Activated CD4-positive, CD25-positive, alpha-beta regulatory T cell treated with anti-CD3 and anti-CD28 coated beads, Interleukin-2, amount 50 U/mL, for 24 hours (primary cell): ENCODE data around the gene NPAS4.
"Not testable (repeated sequence)": the region's sequence is repeated elsewhere in the genome, so short reads cannot be mapped to it uniquely, and the experiment has no call there.

Source experiments
- ATAC-seq, 2 donors: fragments of 150-1000 bp; cut with Tn5 transposase; one replicate each; pipeline ENCODE4 v1.10.0; 2021; ENCODE audit warnings: mild to moderate bottlenecking in 1 of 2, moderate library complexity in 1 of 2

Gene NPAS4

DNA sequence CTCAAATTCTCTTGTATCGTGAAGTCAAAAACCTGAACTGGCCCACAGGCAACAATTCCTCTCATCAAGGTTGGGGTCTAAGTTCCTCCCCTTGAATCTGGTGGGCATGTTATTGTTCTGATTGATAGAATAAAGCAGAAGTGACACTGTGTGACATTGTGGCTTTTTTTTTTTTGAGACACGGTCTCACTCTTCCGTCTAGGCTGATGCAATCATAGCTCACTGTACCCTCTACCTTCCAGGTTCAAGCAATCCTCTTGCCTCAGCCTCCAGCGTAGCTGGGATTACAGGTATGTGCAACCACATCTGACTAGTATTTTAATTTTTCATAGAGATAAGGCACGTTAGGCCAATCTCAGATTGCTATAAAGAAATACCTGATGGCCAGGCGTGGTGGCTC lies 37.0 kb downstream of the NPAS4 start:
- no peak for ATAC-seq

DNA sequence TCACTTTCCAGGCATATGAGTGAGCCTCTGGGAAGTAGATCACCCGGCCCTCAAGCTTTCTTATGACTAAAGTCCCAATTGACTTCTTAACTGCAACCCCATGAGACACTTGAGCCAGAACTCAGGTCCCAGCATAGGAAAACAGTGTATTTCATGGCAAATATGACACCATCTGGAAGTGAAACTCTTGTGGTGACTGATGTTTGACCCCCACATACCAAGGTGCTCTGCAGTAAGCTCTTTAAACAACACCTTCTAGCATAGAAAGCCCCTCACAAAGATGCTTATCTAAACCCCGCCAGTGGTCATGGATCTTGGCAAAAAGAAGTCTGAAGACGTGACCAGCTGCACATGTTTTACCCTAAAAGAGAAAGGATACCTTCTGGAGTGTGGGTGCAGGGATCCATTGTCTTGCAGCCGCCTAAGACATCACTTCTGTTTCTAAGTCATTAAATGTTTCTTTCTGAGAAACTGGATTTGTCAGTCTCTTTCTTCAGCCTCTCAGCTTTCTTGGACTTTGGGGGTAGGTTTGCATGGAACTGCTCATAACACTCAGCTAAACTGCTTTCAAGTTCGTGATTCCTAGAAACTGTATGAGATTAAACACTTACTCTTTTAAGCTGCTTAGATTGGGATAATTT lies 38.4 kb downstream of the NPAS4 start:
- no peak for ATAC-seq

DNA sequence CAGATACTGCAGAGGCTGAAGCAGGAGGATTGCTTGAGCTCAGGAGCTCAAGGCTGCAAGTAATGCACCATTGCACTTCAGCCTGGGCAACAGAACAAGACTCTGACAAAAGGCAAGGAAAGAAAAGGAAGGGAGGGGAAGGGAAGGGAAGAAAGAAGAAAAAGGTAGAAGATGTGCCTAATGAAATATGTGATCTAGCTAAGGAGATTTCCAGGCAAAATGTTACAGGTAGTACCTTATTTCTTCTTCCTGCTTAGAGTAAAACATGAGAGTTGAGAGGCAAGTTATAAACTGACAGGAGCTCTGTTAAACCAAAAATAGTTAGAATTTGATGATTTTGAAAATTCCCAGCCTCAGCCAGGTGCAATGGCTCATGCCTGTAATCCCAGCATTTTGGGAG lies 41.2 kb downstream of the NPAS4 start:
- no peak for ATAC-seq

DNA sequence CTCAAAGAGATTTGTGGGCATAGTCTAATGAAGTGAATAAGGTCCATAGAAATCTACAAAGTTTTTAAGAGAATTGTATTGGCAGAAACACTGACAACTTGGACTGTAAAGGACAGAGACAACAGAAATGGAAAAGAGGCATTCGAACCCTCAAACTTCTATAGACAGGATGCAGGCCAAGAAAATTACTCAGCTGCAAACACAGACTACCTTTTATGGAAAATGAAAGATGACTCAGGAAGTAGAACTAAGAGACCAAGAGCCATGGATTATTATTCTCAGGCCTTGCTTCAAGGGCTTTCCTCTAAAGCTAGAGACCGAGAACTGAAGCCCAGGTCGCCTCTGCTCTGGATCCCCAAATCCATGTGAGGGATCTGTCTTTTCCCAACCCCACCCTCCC lies 42.1 kb downstream of the NPAS4 start:
- no peak for ATAC-seq

DNA sequence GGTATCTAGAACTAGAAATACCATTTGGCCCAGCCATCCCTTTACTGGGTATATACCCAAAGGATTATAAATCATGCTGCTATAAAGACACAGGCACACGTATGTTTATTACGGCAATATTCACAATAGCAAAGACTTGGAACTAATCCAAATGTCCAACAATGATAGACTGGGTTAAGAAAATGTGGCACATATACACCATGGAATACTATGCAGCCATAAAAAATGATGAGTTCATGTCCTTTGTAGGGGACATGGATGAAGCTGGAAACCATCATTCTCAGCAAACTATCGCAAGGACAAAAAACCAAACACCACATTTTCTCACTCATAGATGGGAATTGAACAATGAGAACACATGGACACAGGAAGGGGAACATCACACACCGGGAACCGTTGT lies 43.3 kb downstream of the NPAS4 start:
- ATAC-seq = not testable (repeated sequence)

DNA sequence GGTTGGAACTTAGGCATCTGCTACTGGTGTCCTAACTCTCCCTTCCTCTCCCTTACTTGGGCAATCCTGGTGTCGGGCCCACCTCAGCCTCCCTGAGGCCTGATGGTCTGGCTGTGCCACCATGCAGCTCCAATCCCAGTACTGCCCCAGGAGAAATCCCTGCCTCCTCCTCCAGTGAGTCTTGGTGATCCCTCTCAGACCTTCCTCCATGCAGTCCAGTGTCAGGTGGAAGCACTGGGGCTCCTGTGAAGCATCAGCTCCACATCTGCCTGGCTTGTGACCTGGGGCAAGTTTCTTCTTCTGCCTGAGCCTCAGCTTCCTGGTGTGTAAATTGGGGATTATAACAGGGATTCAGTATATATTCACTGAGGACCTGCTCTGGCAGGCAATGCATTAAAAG lies 44.1 kb downstream of the NPAS4 start:
- no peak for ATAC-seq

DNA sequence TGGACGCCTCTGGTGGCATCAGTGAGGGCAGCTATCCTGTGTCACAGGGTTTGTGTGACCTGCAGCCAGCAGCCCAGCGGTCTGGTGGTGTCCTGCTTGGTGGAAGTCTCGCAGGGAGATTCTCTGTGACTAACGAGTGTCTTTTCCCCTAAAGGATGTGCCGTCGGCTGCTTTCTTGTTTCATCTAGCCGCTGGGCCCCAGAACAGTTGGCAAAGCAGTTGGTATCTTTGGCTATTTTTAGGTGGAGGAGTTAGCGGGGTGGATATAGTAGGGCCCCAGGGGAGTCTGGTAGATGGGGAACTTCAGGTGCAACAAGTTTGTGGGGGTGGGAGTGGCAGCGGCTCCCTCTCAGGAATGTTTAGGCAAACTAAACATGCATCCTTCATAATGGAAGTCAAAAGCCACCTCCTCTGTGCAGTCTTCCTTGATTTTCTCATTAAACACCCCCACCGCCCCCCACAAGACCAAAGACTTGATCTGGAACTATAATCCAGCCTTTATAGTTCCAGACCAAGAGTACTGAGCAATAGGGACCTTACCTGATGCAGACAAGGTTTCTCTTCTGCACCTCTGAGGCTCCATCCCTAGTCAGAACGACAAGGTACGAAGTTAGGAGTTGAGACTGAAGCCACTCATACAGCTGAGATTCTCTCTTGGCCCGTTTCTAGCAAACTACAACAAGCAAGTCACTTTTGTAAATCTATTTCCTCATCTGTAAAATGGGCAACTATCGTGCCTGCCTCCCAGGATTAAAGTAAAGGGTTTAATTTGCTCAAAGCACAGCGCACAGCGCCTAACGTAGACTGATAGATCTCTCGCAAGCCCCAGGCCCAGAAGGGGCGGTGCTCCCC lies 44.8 kb downstream of the NPAS4 start:
- ATAC-seq = no peak

DNA sequence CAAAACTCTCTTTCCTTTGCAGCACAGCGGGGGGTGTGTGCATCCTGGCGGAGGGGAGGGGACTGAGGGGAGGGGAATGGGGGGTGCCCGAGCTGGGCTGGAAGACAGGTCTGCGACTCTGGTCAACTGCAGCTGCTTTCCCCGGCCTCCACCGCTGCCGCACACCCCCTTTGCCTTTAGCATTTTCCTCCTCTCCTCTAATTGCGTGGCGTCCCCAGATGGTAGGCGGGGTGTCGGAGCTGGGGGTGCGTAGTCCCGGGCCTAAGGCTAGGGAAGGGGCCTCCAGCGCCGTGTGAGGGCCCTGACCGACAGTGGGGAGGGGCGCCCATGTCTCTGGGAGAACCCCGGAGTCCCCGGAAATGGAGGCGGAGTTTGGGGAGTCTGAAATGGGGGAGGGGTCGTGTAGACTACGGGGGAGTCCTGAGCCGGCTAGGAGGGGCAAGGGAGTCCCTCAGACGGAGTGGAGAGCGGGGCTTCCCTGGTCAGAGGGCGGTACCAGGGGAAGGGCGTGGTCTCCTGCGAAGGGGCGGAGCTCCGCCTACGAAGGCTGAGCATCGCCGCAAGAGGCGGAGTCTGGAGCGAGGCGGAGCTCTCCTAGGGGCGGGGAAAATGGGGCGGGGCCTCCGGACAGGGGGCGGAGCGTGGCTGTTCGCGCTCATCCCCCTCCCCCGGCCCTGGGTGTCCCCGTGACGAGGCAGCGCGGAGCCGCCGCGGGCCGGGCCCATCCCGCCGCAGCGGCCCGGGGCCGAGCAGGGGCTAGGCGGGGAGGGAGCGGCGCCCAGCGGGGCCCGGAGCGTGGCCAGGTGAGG lies 45.6 kb downstream of the NPAS4 start, which contains the start of gene PELI3:
PELI3 (plus strand) TSS at position 681 of the 809 bp plus-strand sequence. CDS start 1,224 bp downstream, outside the sequence.
- peak; percentile 79 to 90 for ATAC-seq

DNA sequence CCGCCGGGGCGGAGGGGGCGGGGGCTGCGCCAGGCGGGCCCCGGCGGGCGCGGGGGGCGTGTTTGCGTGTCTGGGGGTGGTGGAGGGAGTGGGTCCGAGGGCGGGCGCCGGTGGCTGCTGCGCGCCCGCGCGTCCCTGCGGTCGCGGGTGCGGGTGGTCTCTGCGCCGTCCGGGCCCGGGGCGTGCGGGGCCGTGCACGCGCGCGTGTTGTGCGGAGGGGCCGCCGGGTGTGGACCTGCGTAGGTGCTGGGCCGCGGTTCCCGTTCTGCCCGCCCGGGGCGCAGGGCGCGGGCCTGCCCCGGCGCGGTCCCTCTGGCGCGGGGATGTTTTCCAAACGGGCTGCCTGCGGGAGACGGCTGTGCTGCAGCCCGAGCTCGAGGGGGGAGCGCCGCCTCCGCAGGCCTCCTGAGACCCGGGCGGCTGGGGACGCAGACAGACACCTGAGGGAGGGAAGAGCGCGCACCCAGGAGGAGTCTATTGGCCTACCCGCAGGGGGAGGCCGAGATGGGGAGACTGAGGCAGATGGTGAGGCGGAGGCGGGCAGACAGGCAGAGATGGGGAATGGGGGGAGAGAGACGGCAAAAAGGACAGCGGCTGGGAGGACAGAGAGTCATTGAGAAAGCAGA lies 46.3 kb downstream of the NPAS4 start:
- ATAC-seq = peak; percentile 59 to 65

DNA sequence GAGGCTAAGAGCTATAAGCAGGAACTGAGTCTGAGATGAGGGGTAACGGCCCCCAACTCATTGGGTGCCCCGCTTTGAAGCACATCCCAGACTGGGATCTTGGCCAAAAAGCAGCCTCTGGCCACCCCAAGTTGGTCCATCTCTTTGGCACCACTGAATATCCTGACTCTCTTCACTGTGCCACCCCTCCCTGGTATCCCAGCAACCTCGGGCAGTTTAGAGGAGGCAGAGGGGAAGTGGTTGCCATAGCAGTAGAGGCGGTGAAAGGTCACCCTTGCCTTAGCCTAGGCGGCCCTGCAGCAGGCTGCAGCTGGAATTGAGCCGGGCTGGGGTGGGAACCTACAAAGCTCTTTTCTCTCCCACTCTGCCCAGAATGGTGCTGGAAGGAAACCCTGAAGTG lies 46.9 kb downstream of the NPAS4 start:
- no peak for ATAC-seq

DNA sequence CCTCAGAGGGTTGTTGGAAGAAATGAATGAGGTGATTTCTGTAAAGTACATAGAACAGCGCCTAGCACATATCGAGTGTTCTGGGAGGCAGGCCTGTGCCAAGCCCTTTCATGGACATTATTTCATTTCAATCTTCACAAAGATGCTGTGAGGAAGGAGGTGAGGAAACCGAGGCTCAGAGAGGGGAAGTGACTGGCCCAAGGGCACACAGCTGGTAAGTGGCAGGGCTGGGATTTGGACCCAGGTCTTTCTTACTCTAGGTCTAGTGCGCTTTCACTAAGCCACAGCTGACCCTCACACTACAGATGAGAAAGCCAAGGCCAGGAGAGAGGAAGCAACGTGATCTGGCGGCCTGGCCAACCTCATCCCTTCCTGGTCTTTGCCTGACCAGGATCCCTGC lies 47.9 kb downstream of the NPAS4 start:
- no peak for ATAC-seq

DNA sequence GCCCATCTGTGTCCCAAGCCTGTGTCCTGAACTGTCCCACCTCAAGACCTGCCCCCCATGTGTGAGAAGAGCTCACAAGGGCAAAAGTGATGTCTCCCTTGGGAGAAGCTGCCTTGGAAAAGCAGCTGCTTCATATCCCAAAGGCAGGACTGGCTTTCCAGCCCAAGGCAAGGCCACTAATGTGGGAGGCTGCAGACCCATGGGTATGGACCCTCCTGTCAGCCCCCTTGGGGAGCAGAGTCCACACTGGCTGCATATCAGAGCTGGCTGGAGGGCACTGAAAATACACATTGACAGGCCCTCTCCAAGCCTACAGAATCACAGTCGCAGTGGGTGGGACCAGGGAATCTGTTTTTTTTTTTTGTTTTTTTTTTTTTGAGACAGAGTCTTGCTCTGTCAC lies 48.6 kb downstream of the NPAS4 start:
- no peak for ATAC-seq

DNA sequence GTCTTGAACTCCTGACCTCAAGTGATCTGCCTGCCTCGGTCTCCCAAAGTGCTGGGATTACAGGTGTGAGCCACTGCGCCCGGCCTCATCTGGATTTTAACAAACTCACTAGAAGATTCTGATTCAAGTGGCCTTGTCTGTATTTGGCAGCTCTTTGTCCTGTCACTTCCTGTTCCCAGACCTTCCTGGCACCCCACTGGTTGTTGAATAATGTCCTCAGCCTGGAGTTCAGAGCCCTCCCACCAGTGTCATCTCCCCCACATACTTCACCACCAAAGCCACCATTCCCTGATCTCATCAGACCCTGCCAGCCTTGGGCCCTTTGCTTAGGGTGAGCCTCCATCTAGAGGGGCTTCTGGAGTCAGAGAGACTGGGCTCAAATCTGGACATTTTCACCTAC lies 49.2 kb downstream of the NPAS4 start:
- ATAC-seq = no peak

DNA sequence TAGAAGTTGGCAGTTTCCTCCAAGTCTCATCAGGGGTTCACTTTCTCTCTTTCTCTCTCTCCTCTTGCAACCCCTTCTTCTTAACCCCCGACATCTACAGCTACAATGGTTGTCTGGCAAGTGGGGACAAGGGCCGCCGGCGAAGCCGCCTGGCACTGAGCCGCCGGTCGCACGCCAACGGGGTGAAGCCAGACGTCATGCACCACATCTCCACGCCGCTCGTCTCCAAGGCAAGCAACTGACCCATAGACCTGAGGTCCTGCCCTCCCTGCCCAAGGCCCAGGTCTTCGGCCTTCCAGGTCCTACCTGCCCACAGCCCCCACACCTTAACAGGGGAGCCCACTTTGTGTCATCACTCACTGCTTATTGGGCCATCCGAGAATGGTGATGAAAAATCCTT lies 50.3 kb downstream of the NPAS4 start:
- ATAC-seq = no peak

DNA sequence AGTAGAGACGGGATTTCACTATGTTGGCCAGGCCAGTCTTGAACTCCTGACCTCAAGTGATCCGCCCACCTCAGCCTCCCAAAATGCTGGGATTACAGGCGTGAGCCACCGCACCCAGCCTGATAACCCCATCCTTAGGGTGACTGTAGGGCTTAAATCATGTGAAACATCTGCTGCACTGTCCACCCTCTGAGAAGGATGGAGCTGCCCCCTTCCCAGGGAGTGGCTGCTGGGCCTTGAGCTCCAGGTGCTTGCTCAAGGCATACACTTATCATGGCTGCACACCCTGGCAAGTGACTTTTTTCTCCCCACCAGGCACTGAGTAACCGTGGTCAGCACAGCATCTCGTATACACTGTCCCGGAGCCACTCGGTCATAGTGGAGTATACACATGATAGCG lies 51.2 kb downstream of the NPAS4 start:
- no peak for ATAC-seq

DNA sequence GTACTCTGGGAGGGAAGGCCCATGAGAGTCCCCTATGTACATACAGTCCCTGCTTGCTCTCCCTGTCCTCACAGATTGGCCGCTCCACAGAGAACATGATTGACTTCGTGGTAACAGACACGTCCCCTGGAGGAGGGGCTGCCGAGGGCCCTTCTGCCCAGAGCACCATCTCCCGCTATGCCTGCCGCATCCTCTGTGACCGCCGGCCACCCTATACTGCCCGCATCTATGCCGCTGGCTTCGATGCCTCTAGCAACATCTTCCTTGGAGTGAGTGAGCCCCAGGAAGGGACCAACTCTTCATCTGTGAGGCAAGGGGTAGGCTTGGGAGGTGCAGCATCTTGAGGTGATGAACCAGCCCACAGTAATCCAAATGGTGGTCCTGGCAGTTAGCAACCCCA lies 52.3 kb downstream of the NPAS4 start:
- ATAC-seq = no peak

DNA sequence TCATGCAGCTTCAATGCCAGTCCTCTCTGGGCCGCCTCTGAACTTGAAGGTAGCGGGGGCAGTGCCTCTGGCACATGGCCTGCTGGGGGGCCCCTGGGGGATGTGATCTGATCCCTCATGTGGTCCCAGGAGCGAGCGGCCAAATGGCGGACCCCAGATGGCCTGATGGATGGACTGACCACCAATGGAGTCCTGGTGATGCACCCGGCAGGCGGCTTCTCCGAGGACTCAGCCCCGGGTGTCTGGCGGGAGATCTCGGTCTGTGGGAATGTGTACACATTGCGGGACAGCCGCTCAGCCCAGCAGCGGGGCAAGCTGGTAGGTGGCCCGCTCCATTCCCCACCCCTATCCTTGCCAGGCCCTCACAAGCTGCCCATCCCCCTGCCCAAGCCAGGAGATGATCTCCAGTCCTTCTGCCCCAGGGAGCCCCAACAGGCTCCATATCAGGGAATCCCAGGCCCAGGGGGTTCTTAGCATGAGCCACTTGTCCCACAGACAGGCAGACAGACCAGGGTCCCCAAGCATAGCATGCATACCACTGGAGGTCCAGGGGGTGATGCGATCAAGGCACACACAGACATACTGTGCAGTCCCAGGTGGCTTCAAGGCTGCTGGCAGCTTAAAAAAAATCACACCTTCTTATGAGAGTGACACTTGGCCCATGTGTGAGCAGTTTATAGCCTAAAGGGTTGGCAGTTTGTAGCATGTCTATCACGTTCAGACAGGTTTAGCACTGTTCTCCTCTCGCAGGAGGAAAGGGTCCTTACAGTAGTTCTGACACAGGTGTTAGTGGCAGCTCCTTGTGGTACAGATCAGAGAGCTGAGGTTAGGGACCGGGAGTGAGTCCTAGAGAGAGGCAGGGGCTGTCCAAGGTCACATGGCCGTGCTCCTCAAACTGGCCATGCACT lies 53.0 kb downstream of the NPAS4 start:
- ATAC-seq = no peak

DNA sequence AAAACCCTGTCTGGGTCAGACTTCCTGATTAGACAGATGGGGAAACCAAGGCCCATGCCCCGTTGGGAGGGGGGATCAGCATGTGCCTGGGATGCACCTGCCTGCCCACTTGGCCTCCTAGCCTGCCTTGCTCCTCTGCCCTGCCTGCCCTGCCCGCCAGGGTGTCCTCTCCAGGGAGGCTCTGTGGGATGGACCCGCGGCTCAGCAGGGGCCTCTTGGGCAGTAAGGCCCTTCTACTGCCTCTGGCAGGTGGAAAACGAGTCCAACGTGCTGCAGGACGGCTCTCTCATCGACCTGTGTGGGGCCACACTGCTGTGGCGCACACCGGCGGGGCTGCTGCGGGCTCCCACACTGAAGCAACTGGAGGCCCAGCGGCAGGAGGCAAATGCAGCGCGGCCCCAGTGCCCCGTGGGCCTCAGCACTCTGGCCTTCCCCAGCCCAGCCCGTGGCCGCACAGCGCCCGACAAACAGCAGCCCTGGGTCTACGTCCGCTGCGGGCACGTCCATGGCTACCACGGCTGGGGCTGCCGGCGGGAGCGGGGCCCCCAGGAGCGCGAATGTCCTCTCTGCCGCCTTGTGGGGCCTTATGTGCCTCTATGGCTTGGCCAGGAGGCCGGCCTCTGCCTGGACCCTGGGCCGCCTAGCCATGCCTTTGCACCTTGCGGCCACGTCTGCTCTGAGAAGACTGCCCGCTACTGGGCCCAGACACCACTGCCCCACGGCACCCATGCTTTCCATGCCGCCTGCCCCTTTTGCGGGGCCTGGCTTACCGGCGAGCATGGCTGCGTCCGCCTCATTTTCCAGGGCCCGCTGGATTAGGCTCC lies 54.7 kb downstream of the NPAS4 start:
- no peak for ATAC-seq
